ENCODE data around the gene LYAR.

Gene LYAR

DNA sequence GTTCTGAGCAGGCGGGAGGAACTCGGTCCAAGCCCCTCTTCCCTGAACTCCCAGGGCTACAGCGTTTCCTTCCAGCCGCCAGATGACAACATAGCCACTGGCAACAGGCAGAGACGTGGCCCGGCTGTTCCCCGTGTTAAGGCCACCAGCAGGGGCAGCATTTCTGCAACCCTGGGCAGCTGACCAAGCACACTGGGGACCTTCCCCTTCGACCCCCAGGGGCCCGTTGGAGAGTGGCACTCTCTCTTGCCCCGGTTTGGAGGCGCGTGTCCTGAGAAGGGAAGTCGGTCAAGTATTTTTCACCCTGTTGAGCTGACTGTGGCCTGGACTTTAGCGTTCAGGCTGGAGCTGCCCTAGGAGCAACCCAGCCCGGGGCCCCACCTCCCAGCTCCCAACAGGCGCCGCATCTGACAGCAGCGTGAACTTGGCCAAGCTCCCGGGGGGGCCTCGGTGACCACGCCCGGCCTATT lies 37.7 kb upstream of the LYAR start:
- no peaks in the 10 kb centered on the region for H3K27me3 ChIP-seq (ENCODE audit: low read depth, low read length)
- H3K9me3 ChIP-seq (ENCODE audit: control insufficient read depth in 1 of 2, low read length in 2 of 2) = peaks cover 0 to 3% of the 10 kb centered on the region in 2 donors
- H3K4me1 ChIP-seq (ENCODE audit: control insufficient read depth in 1 of 2, insufficient read depth in 2 of 2, low read length in 2 of 2) = no peaks in the 10 kb centered on the region
- H3K4me3 ChIP-seq (ENCODE audit: low read depth in 1 of 2, low read length in 2 of 2) = no peak overlapping the region
- H3K27ac ChIP-seq (ENCODE audit: low read length) = no peak overlapping the region
- peaks cover 0 to 2% of the 10 kb centered on the region in 2 donors for H3K36me3 ChIP-seq (ENCODE audit: control insufficient read depth in 1 of 2, insufficient read depth in 2 of 2, low read length in 2 of 2)

GRCh38 chr4:4326166-4326565 lies 36.2 kb upstream of the LYAR start:
- Histone ChIP-seq H3K9me3 (ENCODE audit: control insufficient read depth in 1 of 2, low read length in 2 of 2) (peaks cover 0 to 3% of the 10 kb centered on the region in 2 donors), H3K36me3 (ENCODE audit: control insufficient read depth in 1 of 2, insufficient read depth in 2 of 2, low read length in 2 of 2) (peaks cover 13 to 15% of the 10 kb centered on the region in 2 donors), H3K4me3 (ENCODE audit: low read depth in 1 of 2, low read length in 2 of 2) (no peak overlapping the region), H3K27ac (ENCODE audit: low read length) (no peak overlapping the region), H3K27me3 (ENCODE audit: low read depth, low read length) (no peaks in the 10 kb centered on the region), H3K4me1 (ENCODE audit: control insufficient read depth in 1 of 2, insufficient read depth in 2 of 2, low read length in 2 of 2) (no peaks in the 10 kb centered on the region)

DNA sequence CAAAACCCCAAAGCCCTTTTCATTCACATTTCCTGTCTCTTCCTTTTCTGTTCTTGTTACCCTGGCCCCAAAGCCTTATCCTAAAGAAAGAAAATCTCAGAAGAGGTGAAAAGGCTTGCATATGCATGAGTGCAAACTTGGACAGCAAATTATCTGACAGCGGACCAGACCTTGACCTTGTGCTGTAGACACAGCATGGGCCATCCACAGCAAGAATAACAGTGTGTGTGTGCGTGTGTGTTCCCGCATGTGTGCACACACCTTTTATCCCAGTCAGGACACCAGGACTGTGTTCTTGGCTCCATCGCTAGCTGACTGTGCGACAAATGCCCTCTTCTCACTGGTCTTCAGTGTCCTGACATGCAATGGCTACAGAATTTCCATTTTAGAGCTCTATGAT lies 35.4 kb upstream of the LYAR start:
- H3K27me3 ChIP-seq (ENCODE audit: low read depth, low read length) = no peaks in the 10 kb centered on the region
- H3K36me3 ChIP-seq (ENCODE audit: control insufficient read depth in 1 of 2, insufficient read depth in 2 of 2, low read length in 2 of 2) = peaks cover 20 to 23% of the 10 kb centered on the region in 2 donors
- H3K27ac ChIP-seq (ENCODE audit: low read length) = no peak overlapping the region
- no peak overlapping the region for H3K4me3 ChIP-seq (ENCODE audit: low read depth in 1 of 2, low read length in 2 of 2)
- peaks cover 0 to 3% of the 10 kb centered on the region in 2 donors for H3K9me3 ChIP-seq (ENCODE audit: control insufficient read depth in 1 of 2, low read length in 2 of 2)
- no peaks in the 10 kb centered on the region for H3K4me1 ChIP-seq (ENCODE audit: control insufficient read depth in 1 of 2, insufficient read depth in 2 of 2, low read length in 2 of 2)

DNA sequence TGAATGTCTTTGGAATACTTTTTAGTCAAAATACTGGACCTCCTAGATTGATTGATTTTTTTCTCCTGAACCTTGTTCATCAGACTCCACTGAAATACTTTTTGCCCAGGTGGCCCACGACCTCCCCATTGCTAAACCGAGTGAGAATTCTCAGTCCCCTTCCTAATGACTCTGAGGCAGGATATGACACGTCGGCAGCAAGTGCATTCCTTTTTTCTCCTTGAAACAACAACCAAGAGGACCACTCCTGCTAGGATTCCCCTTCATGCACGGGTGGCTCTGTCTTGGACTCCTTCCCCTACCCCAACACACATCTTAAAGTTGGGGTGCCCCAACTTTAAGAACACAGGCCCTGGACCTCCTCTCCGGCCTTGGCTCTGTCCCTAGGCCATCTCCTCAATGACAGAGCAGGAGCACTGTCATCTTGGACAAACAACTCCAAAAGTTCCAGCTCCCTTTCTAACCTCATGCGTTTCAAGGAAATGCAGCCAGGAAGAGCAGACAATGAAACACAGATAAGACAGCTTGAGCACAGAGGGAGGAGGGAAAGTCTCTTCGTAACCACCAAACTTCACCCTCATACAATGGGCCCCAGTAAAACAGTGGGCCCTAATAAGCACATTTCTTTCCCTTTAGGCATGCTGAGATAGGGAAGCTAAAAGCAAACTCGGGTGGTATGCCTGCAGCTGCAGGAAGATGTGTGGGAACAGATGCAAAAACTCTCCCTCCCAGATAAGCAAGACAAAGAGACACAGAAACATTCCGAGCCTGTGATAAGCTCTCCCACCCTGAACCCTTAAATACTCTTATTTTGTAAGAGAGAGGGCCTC lies 34.0 kb upstream of the LYAR start:
- Histone ChIP-seq H3K36me3 (ENCODE audit: control insufficient read depth in 1 of 2, insufficient read depth in 2 of 2, low read length in 2 of 2) (peaks cover 20 to 29% of the 10 kb centered on the region in 2 donors), H3K4me1 (ENCODE audit: control insufficient read depth in 1 of 2, insufficient read depth in 2 of 2, low read length in 2 of 2) (no peaks in the 10 kb centered on the region), H3K9me3 (ENCODE audit: control insufficient read depth in 1 of 2, low read length in 2 of 2) (no peaks in the 10 kb centered on the region), H3K27ac (ENCODE audit: low read length) (no peak overlapping the region), H3K4me3 (ENCODE audit: low read depth in 1 of 2, low read length in 2 of 2) (no peak overlapping the region), H3K27me3 (ENCODE audit: low read depth, low read length) (no peaks in the 10 kb centered on the region)

DNA sequence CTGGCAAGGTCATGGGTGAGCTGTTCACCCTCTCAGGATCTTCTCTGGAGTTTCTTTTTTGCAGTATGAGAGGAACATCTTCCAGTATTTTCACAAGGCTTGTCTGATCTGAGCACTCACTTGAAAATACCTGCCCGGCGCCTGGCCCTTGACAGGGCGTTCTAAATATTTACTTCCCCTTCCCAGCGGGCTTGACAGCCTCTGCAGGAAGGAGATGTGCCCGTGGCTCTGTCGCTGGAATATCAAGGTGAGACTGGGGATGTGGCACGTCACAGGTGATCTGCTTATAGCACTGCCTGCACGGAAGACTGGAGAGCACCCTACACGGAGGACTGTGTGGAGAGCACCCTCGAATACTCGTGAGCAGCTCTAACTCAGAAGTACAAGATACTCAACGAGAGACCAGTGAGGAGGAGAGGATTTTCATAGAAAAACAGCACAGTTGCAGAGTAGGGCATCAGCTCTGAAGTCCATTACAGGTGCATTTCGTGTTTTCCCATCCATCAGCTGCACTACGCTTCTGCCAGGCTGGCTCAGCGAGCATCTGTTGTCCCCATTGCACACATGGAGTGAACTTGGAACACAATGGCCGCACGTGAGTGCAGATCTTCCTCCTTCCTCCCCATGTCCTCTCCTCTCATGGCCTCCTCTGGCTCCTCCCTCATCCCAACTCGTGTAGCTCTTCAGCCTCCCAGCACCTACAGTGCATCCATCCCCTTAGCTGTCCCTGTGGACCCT lies 32.2 kb upstream of the LYAR start:
- peaks cover 26 to 38% of the 10 kb centered on the region in 2 donors for H3K36me3 ChIP-seq (ENCODE audit: control insufficient read depth in 1 of 2, insufficient read depth in 2 of 2, low read length in 2 of 2)
- no peak overlapping the region for H3K4me3 ChIP-seq (ENCODE audit: low read depth in 1 of 2, low read length in 2 of 2)
- no peaks in the 10 kb centered on the region for H3K27me3 ChIP-seq (ENCODE audit: low read depth, low read length)
- no peaks in the 10 kb centered on the region for H3K9me3 ChIP-seq (ENCODE audit: control insufficient read depth in 1 of 2, low read length in 2 of 2)
- no peaks in the 10 kb centered on the region for H3K4me1 ChIP-seq (ENCODE audit: control insufficient read depth in 1 of 2, insufficient read depth in 2 of 2, low read length in 2 of 2)
- no peak overlapping the region for H3K27ac ChIP-seq (ENCODE audit: low read length)

DNA sequence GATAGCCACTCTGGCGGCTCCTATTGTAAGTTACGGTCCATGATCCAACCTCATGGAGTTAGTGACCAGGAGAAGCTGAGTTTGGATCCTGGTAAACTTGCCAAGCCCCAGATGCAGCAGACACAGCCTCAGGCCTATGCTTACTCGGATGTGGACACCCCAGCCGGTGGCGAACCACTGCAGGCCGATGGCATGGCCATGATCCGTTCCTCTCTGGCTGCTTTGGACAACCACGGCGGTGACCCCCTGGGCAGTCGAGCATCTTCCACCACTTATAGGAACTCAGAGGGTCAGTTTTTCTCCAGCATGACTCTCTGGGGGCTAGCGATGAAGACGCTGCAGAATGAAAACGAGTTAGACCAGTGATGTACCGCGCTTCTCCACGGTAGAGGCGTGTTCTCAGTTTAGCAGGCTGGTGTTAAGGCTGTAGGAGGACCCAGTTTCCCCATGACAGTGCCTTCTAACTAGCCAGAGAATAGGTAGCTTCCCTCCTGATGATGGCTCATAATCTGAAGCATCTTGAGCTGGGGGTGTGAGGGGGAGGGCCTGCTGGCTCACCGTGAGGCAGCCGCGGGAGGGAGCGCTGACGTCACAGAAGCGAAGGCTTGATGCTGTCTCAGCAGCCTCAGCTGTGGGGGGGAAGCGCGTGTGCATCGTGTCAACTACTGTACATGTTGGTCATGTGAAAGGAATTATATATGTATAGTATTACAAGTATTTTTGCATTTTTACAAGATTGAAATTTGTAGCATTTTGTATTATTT lies 31.2 kb upstream of the LYAR start:
- H3K27me3 ChIP-seq (ENCODE audit: low read depth, low read length) = no peaks in the 10 kb centered on the region
- no peak overlapping the region for H3K27ac ChIP-seq (ENCODE audit: low read length)
- H3K9me3 ChIP-seq (ENCODE audit: control insufficient read depth in 1 of 2, low read length in 2 of 2) = no peaks in the 10 kb centered on the region
- H3K36me3 ChIP-seq (ENCODE audit: control insufficient read depth in 1 of 2, insufficient read depth in 2 of 2, low read length in 2 of 2) = peaks cover 36 to 48% of the 10 kb centered on the region in 2 donors
- H3K4me3 ChIP-seq (ENCODE audit: low read depth in 1 of 2, low read length in 2 of 2) = no peak overlapping the region
- no peaks in the 10 kb centered on the region for H3K4me1 ChIP-seq (ENCODE audit: control insufficient read depth in 1 of 2, insufficient read depth in 2 of 2, low read length in 2 of 2)

DNA sequence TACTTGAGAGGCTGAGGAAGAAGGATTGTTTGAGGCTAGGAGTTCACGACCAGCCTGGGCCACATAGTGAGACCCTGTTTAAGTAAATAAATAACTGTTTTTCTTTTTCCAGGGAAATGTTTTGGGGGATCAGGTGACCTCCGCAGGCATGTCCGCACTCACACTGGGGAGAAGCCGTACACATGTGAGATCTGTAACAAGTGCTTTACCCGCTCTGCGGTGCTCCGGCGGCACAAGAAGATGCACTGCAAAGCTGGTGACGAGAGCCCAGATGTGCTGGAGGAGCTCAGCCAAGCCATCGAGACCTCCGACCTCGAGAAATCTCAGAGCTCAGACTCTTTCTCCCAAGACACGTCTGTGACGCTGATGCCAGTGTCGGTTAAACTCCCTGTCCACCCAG lies 30.6 kb upstream of the LYAR start:
- H3K27me3 ChIP-seq (ENCODE audit: low read depth, low read length) = no peaks in the 10 kb centered on the region
- H3K4me3 ChIP-seq (ENCODE audit: low read depth in 1 of 2, low read length in 2 of 2) = no peak overlapping the region
- no peaks in the 10 kb centered on the region for H3K4me1 ChIP-seq (ENCODE audit: control insufficient read depth in 1 of 2, insufficient read depth in 2 of 2, low read length in 2 of 2)
- H3K9me3 ChIP-seq (ENCODE audit: control insufficient read depth in 1 of 2, low read length in 2 of 2) = no peaks in the 10 kb centered on the region
- H3K27ac ChIP-seq (ENCODE audit: low read length) = no peak overlapping the region
- H3K36me3 ChIP-seq (ENCODE audit: control insufficient read depth in 1 of 2, insufficient read depth in 2 of 2, low read length in 2 of 2) = peaks cover 41 to 54% of the 10 kb centered on the region in 2 donors

DNA sequence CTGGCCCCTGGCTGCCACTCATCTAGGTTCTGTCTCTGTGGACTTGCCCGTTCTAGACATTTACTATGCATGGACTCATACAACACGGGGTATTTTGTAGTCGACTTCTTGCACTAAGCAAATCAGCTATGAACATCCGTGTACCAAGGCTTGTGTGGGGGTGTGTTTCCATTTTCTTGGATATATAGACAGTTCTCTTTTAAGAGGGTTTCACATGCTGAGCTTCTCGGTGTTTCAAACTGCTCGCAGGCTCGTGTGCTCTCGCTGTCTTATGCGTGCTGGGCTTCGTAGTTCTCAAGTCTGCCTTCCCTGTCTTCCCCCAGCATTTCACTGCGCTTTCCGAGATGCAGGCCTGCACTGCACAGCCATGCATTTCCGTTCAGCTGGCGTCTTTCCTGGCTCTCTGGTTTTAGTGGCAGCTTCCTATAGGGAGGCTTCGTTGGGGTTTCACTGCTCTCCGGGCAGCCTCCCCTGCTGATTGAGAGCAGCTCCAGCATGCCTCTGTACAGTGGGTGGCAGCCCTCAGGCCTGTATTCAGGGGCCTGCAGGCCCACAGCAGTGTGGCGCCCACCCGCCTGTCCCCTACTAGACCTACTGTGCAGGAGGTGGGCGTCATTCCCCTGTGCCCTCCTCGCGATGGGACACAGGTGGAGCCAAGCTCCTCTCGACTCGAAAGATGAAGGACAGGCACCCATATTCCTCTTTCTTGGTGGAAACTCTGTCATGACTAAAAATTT lies 27.7 kb upstream of the LYAR start:
- no peaks in the 10 kb centered on the region for H3K4me1 ChIP-seq (ENCODE audit: control insufficient read depth in 1 of 2, insufficient read depth in 2 of 2, low read length in 2 of 2)
- H3K27me3 ChIP-seq (ENCODE audit: low read depth, low read length) = no peaks in the 10 kb centered on the region
- no peak overlapping the region for H3K27ac ChIP-seq (ENCODE audit: low read length)
- H3K9me3 ChIP-seq (ENCODE audit: control insufficient read depth in 1 of 2, low read length in 2 of 2) = no peaks in the 10 kb centered on the region
- H3K4me3 ChIP-seq (ENCODE audit: low read depth in 1 of 2, low read length in 2 of 2) = no peak overlapping the region
- H3K36me3 ChIP-seq (ENCODE audit: control insufficient read depth in 1 of 2, insufficient read depth in 2 of 2, low read length in 2 of 2) = peaks cover 58 to 76% of the 10 kb centered on the region in 2 donors

- H3K36me3 ChIP-seq (ENCODE audit: control insufficient read depth in 1 of 2, insufficient read depth in 2 of 2, low read length in 2 of 2) = peaks cover 45 to 65% of the 10 kb centered on the region in 2 donors
- no peaks in the 10 kb centered on the region for H3K9me3 ChIP-seq (ENCODE audit: control insufficient read depth in 1 of 2, low read length in 2 of 2)
- no peaks in the 10 kb centered on the region for H3K4me1 ChIP-seq (ENCODE audit: control insufficient read depth in 1 of 2, insufficient read depth in 2 of 2, low read length in 2 of 2)
- no peak overlapping the region for H3K4me3 ChIP-seq (ENCODE audit: low read depth in 1 of 2, low read length in 2 of 2)
- H3K27me3 ChIP-seq (ENCODE audit: low read depth, low read length) = no peaks in the 10 kb centered on the region
- no peak overlapping the region for H3K27ac ChIP-seq (ENCODE audit: low read length)
These were observed 26.2 kb upstream of the LYAR start for GRCh38 chr4:4316150-4316495.

GRCh38 chr4:4315461-4316149 lies 25.7 kb upstream of the LYAR start:
- no peak overlapping the region for H3K4me3 ChIP-seq (ENCODE audit: low read depth in 1 of 2, low read length in 2 of 2)
- no peak overlapping the region for H3K27ac ChIP-seq (ENCODE audit: low read length)
- no peaks in the 10 kb centered on the region for H3K9me3 ChIP-seq (ENCODE audit: control insufficient read depth in 1 of 2, low read length in 2 of 2)
- H3K27me3 ChIP-seq (ENCODE audit: low read depth, low read length) = no peaks in the 10 kb centered on the region
- peaks cover 40 to 60% of the 10 kb centered on the region in 2 donors for H3K36me3 ChIP-seq (ENCODE audit: control insufficient read depth in 1 of 2, insufficient read depth in 2 of 2, low read length in 2 of 2)
- no peaks in the 10 kb centered on the region for H3K4me1 ChIP-seq (ENCODE audit: control insufficient read depth in 1 of 2, insufficient read depth in 2 of 2, low read length in 2 of 2)
